ENCODE measurements around the gene RAP1A.

GRCh38 chr1:111755331-111756123 is 135.9 kb downstream of the RAP1A start, which contains the start of gene DDX20:
- TF ChIP-seq RAD21 (IDR thresholded peaks at IDR 0.05): peak; percentile 68 to 70
- TF ChIP-seq, protein P1, sequence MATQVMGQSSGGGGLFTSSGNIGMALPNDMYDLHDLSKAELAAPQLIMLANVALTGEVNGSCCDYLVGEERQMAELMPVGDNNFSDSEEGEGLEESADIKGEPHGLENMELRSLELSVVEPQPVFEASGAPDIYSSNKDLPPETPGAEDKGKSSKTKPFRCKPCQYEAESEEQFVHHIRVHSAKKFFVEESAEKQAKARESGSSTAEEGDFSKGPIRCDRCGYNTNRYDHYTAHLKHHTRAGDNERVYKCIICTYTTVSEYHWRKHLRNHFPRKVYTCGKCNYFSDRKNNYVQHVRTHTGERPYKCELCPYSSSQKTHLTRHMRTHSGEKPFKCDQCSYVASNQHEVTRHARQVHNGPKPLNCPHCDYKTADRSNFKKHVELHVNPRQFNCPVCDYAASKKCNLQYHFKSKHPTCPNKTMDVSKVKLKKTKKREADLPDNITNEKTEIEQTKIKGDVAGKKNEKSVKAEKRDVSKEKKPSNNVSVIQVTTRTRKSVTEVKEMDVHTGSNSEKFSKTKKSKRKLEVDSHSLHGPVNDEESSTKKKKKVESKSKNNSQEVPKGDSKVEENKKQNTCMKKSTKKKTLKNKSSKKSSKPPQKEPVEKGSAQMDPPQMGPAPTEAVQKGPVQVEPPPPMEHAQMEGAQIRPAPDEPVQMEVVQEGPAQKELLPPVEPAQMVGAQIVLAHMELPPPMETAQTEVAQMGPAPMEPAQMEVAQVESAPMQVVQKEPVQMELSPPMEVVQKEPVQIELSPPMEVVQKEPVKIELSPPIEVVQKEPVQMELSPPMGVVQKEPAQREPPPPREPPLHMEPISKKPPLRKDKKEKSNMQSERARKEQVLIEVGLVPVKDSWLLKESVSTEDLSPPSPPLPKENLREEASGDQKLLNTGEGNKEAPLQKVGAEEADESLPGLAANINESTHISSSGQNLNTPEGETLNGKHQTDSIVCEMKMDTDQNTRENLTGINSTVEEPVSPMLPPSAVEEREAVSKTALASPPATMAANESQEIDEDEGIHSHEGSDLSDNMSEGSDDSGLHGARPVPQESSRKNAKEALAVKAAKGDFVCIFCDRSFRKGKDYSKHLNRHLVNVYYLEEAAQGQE (IDR thresholded peaks at IDR 0.05): peak; percentile 32
- peak; percentile 68 for TF ChIP-seq SP1 (IDR thresholded peaks at IDR 0.05)
- TF ChIP-seq CTCF (IDR thresholded peaks at IDR 0.05; ENCODE audit: low read depth, low read length, missing input control): peak; percentile 83
- peak; percentile 14 for TF ChIP-seq NR2F2 (IDR thresholded peaks at IDR 0.05)
- no peak for TF ChIP-seq FOXA1 (IDR thresholded peaks at IDR 0.05)
- TF ChIP-seq, protein P2, sequence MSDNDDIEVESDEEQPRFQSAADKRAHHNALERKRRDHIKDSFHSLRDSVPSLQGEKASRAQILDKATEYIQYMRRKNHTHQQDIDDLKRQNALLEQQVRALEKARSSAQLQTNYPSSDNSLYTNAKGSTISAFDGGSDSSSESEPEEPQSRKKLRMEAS (IDR thresholded peaks at IDR 0.05): no peak
- TF ChIP-seq YY1 (IDR thresholded peaks at IDR 0.05): peak; percentile 96
- no peak for TF ChIP-seq JUND (IDR thresholded peaks at IDR 0.05)
- TF ChIP-seq EGR1 (IDR thresholded peaks at IDR 0.05; ENCODE audit: low read depth in 2 of 2): no peak
- peak in 1 of 2 donors; percentile 26 for TF ChIP-seq RXRA (IDR thresholded peaks at IDR 0.05)

All from liver (tissue), 3 donors.